GM12891 (cell line): ENCODE results near the gene FOXF2.

Experiments
- DNase-seq: peaks from one replicate; pipeline ENCODE4 v3.0.0; 2011; ENCODE audit warnings: low spot score; ENCODE audit not compliant: insufficient read length
- FAIRE-seq: peaks from 2 replicates; lab custom pipeline; 2011; peaks lifted over from hg19 to GRCh38; lab: Jason Lieb, UNC
- PAX5 ChIP-seq: IDR thresholded peaks from 2 replicates; pipeline ENCODE4 v1.6.1; 2011; ENCODE audit warnings: low read length, moderate library complexity, mild to moderate bottlenecking; ENCODE audit not compliant: insufficient read depth, severe bottlenecking
- POLR2A ChIP-seq: IDR thresholded peaks from 2 replicates; pipeline ENCODE4 v1.6.1; 2011; ENCODE audit warnings: low read depth, low read length, control low read depth
- POLR2AphosphoS5 ChIP-seq: IDR thresholded peaks from 2 replicates; pipeline ENCODE4 v1.6.1; 2011; ENCODE audit warnings: low read depth, low read length, control low read depth
- POU2F2 ChIP-seq: IDR thresholded peaks from 2 replicates; pipeline ENCODE4 v1.6.1; 2011; ENCODE audit warnings: low read depth, mild to moderate bottlenecking, control low read depth, low read length, moderate library complexity
- SPI1 ChIP-seq: IDR thresholded peaks from 2 replicates; pipeline ENCODE4 v1.6.1; 2011; ENCODE audit warnings: low read depth, low read length, control low read depth
- TAF1 ChIP-seq: IDR thresholded peaks from 2 replicates; pipeline ENCODE4 v1.6.1; 2011; ENCODE audit warnings: low read depth, low read length, control low read depth

The FOXF2 gene

GRCh38 chr6:1390133-1390945 lies 963 bp downstream of the FOXF2 start:
- FAIRE-seq = no peak
- no peak for TF ChIP-seq TAF1
- TF ChIP-seq POLR2AphosphoS5 = no peak
- TF ChIP-seq POU2F2 = no peak
- TF ChIP-seq SPI1 = no peak
- TF ChIP-seq PAX5 = no peak
- no peak for TF ChIP-seq POLR2A
- DNase-seq = no peak

GRCh38 chr6:1390946-1391799 lies 1.8 kb downstream of the FOXF2 start:
- DNase-seq (no peak), FAIRE-seq (no peak)

DNA sequence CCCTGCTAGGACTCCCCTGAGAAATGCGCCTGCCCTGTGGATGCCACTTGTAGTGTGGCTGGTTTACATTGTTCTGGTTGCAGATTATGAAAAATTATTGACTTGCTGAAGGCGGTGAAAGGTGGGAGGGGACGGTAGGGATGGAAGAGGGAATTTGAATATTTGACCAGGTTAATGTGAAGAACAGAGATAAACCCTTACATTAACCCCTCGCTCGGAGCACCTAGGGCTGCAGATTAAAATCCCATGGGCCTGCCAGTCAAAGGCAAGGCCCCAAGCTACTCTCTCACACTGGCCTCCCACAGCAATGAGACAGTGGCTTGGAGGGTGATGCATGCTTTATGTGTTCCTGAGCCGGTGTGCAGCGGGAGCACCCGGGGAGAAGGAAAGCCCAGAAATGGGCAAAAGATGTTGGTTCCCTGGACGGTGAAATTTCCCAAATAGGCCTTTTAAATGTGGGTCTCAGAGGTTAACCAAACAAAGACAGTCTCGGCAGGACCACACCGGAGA lies 2.5 kb downstream of the FOXF2 start:
- DNase-seq = no peak

More at GRCh38 chr6:1390946-1391799, 1.8 kb downstream of the FOXF2 start:
- TF ChIP-seq SPI1 = no peak
- TF ChIP-seq TAF1 = no peak
- no peak for TF ChIP-seq POLR2AphosphoS5
- TF ChIP-seq PAX5 = no peak
- TF ChIP-seq POU2F2 = no peak
- TF ChIP-seq POLR2A = no peak

GRCh38 chr6:1392813-1393640 lies 3.7 kb downstream of the FOXF2 start:
- FAIRE-seq = no peak
- no peak for DNase-seq
- TF ChIP-seq PAX5 (no peak), POLR2A (no peak), POU2F2 (no peak), TAF1 (no peak), SPI1 (no peak), POLR2AphosphoS5 (no peak)

More for the DNA sequence above, 2.5 kb downstream of the FOXF2 start:
- no peak for TF ChIP-seq SPI1
- no peak for TF ChIP-seq POLR2AphosphoS5
- TF ChIP-seq POLR2A = no peak
- TF ChIP-seq TAF1 = no peak
- TF ChIP-seq PAX5 = no peak
- no peak for TF ChIP-seq POU2F2
- FAIRE-seq = no peak

- TF ChIP-seq POLR2AphosphoS5 (no peak), POU2F2 (no peak), SPI1 (no peak), TAF1 (no peak), PAX5 (no peak)
- FAIRE-seq (no peak), DNase-seq (no peak)
Observed at GRCh38 chr6:1393641-1394283, 4.4 kb downstream of the FOXF2 start.

GRCh38 chr6:1394514-1395463 lies 5.4 kb downstream of the FOXF2 start:
- TF ChIP-seq TAF1 (no peak), POU2F2 (no peak), SPI1 (no peak), POLR2A (no peak), PAX5 (no peak), POLR2AphosphoS5 (no peak)
- FAIRE-seq (no peak), DNase-seq (no peak)

GRCh38 chr6:1395506-1395905 lies 6.1 kb downstream of the FOXF2 start:
- FAIRE-seq (no peak), DNase-seq (no peak)
- TF ChIP-seq PAX5 (no peak), TAF1 (no peak), POU2F2 (no peak), POLR2A (no peak), SPI1 (no peak), POLR2AphosphoS5 (no peak)

DNA sequence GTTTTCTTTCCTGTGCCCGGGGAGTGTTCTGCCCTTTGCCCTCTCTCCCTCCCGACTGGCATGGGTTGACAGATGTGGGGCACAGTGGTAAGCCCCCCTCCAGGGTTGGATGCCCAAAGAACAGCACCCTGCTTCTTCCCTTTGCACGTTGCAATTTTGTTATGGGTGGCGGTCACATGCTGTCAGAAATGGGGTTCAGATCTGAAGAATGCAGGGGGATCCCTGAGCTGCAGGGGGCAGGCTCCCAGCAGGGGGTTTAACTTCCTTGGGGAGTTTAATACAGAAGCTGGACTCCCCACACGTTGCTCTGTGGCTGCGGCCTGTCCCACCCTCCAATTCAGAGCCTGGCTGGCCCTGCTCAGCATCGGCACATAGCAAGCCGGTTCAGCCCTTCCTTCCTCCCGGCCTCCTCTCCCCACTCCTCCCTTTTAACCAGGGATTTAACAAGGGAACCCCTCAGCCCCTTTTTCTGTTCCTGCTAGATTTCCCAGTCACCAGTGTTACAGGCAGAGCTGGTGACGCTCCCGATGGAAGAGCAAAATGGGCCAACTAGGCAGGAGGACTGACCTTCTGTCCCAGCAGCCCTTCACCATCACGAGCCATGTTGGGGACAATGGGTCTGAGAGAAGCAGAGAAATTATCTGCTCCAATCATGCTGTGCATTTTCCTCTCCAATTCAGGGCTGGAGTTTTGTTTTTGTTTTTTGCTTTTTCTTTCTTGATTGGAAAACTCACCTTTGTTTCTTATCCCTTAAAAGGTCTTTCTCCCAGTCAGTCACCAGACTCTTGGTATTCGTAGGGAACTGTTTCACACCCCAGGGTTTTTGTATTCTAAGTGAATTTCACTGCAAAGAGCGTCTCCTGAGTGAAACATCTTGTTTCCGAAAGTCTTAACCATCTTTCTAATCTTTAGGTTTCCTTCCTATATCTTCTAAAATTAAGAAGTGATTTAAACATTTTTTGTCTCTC lies 6.8 kb downstream of the FOXF2 start:
- FAIRE-seq (no peak), DNase-seq (no peak)
- no peak for TF ChIP-seq TAF1
- TF ChIP-seq POLR2A = no peak
- TF ChIP-seq SPI1 = no peak
- no peak for TF ChIP-seq POU2F2
- TF ChIP-seq PAX5 = no peak
- TF ChIP-seq POLR2AphosphoS5 = no peak
